Measurements from ENCODE around the gene WDR76.

DNA sequence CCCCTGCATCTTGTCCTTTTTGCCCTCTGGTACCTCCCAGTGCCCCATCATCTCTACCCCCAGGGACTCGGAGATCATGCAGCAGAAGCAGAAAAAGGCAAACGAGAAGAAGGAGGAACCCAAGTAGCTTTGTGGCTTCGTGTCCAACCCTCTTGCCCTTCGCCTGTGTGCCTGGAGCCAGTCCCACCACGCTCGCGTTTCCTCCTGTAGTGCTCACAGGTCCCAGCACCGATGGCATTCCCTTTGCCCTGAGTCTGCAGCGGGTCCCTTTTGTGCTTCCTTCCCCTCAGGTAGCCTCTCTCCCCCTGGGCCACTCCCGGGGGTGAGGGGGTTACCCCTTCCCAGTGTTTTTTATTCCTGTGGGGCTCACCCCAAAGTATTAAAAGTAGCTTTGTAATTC is 33.2 kb upstream of the WDR76 start:
- TF ChIP-seq, protein P1, sequence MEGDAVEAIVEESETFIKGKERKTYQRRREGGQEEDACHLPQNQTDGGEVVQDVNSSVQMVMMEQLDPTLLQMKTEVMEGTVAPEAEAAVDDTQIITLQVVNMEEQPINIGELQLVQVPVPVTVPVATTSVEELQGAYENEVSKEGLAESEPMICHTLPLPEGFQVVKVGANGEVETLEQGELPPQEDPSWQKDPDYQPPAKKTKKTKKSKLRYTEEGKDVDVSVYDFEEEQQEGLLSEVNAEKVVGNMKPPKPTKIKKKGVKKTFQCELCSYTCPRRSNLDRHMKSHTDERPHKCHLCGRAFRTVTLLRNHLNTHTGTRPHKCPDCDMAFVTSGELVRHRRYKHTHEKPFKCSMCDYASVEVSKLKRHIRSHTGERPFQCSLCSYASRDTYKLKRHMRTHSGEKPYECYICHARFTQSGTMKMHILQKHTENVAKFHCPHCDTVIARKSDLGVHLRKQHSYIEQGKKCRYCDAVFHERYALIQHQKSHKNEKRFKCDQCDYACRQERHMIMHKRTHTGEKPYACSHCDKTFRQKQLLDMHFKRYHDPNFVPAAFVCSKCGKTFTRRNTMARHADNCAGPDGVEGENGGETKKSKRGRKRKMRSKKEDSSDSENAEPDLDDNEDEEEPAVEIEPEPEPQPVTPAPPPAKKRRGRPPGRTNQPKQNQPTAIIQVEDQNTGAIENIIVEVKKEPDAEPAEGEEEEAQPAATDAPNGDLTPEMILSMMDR (IDR thresholded peaks at IDR 0.05), result no peak
- TF ChIP-seq POLR2A (IDR thresholded peaks at IDR 0.05), result no peak
